GM10266 (cell line): Measurements from ENCODE around the gene WWOX.

ENCODE experiments used
- DNase-seq: peaks from one replicate; pipeline ENCODE4 v3.0.0; 2012; ENCODE audit errors: extremely low spot score
- TF ChIP-seq, protein P1 (sequence below): IDR thresholded peaks from 2 replicates; pipeline ENCODE4 v1.5.1; 2012; ENCODE audit warnings: mild to moderate bottlenecking, low read depth; ENCODE audit not compliant: control insufficient read depth, insufficient read depth; ENCODE audit errors: missing control alignments

Gene WWOX

DNA sequence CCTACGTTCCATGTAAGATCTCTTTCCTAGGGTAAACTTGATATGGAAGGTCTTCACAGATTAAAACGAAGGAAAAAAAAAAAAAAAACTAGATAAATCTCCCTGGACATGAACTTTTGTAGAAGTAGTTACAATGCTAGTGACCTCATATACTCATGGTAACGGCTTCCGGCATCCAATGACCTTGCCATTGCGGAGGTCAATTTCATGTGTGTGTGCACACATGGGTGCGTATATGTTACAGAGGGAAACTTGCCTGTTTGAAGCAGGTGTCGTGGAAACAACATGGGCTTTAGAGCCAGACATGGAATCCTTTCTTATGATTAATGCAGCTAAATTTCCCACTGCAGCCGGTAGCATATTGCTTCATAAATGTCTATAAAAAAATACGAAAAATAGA lies 1065.6 kb downstream of the WWOX start:
- no peak for DNase-seq

DNA sequence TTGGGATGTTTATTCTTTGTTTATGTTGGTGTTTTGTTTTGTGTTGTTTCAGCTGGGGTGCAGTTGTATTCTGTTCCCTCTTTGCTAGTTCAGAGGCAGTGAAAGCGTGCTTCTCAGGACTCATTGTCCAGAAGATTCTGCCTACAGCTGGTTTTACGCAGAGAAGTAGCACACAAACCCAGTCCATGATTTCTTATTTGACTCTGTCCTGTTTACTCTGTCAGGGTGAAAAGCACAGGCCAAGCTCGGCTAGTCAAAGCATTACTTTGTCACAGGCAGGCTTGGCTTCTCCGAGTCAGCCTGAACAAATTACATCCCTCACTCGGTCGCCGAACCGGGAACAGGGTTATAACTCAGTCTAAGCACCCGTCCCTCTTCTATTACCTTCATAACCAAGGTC lies 1066.1 kb downstream of the WWOX start:
- TF ChIP-seq, protein P1, sequence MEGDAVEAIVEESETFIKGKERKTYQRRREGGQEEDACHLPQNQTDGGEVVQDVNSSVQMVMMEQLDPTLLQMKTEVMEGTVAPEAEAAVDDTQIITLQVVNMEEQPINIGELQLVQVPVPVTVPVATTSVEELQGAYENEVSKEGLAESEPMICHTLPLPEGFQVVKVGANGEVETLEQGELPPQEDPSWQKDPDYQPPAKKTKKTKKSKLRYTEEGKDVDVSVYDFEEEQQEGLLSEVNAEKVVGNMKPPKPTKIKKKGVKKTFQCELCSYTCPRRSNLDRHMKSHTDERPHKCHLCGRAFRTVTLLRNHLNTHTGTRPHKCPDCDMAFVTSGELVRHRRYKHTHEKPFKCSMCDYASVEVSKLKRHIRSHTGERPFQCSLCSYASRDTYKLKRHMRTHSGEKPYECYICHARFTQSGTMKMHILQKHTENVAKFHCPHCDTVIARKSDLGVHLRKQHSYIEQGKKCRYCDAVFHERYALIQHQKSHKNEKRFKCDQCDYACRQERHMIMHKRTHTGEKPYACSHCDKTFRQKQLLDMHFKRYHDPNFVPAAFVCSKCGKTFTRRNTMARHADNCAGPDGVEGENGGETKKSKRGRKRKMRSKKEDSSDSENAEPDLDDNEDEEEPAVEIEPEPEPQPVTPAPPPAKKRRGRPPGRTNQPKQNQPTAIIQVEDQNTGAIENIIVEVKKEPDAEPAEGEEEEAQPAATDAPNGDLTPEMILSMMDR: no peak
- no peak for DNase-seq

More for the DNA sequence above, 1065.6 kb downstream of the WWOX start:
- TF ChIP-seq, protein P1: no peak

DNA sequence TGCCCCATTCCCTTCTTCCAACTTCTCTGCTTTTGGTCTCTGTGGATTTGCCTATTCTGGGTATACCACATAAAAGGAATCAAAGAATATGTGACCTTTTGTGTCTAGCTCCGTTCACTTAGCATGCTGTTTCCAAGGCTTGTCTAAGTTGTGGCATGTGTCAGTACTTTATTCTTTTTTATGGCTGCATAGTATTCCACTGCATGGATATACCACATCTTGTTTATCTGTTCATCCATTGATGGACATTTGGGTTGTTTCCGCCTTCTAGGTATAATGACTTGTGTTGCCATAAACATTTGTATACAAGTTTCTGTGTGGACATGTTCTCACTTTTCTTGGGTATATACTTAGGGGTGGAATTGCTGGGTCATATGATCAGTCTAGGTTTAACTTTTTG lies 1068.4 kb downstream of the WWOX start:
- no peak for DNase-seq
- TF ChIP-seq, protein P1: no peak

- TF ChIP-seq, protein P1: no peak
- no peak for DNase-seq
Measured at GRCh38 chr16:79168321-79168720, 1068.9 kb downstream of the WWOX start.

GRCh38 chr16:79169239-79169638 lies 1069.8 kb downstream of the WWOX start:
- DNase-seq: no peak
- TF ChIP-seq, protein P1: no peak

DNA sequence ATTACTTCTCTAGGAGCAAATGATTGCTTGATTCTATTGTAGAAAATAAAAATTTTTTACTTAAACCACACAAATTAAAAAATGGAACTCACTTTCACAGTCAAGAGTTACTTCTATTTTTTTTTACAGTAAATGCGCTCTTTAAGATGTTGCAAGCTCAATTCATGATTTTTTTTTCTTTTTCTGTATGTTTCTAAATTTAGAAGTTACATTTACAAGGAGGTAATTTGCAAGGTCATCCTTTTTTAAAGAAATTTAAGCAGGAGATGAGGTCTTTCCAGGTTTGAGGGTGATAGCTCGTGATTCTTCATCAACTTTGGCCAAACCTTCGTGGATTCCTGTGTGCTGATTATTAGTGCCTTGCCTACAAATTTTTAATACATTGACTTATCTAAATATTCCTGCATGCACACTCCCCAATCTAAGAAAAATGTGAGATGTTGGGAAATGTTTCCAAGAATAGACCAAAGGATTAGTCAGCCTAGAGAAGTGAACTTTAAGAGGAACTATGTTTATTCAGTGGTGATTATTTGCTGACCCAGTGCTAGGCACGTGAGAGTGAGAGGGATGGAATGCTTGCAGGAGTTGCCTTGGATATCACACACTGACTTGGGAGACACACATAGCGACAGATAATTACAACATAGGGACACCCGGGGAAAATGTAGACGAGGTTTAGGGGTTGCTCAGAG lies 1071.2 kb downstream of the WWOX start:
- TF ChIP-seq, protein P1: no peak
- DNase-seq: no peak

DNA sequence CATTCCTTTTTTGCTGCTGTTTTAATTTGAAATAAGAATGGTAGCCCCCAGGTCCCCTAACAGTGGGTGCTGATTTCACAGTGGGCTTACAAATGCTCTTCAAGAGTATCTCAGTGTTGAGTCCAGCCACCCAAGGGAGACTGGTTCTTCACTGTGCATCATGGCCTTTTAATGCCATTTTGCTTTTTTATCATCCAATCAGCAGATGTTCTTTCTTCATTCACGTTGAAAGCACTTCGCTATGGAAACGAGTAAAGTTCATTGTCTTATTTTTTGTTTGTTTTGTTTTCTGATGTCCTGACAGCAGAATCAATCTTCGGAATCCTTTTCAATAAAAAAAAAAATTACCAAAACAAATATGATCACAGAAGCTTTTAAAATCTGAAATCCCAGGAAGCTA lies 1072.0 kb downstream of the WWOX start:
- TF ChIP-seq, protein P1: no peak
- no peak for DNase-seq
